Measurements from ENCODE around the gene MEGF6.

Gene MEGF6

DNA sequence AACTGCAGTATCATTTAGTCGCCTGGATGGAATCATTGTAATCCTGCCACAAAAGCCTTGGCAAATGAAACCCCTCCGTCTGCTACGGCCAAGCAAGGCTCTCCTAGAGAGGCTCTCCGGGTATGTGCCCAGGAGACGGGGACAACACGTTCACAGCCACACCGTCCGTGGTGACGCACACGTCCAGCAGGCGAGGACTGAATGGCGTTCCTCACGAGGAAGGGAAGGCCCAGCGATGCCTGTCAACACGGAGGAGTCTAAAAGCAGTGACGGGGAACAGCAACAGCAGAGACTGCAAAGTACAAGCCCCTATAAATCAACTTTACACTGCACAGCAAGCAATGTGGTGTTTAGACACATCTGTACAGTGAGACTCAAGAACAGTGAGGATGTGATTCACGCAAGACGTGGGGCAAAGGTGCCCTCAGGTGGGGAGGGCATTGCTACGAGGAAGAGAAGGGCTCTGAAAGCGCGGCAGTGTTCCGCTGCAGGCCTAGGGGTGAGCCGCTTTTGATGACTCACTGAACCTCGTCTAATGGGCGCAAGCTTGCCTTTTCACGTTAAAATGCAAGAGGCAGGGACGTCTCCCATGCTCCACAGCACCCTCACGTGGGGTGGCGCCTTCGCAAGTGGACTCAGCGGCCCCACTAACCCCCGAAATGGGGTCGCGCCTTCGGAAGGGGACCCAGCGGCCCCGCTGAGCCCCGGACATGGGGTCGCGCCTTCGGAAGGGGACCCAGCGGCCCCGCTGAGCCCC is 31.8 kb upstream of the MEGF6 start:
- DNase-seq = no peak

DNA sequence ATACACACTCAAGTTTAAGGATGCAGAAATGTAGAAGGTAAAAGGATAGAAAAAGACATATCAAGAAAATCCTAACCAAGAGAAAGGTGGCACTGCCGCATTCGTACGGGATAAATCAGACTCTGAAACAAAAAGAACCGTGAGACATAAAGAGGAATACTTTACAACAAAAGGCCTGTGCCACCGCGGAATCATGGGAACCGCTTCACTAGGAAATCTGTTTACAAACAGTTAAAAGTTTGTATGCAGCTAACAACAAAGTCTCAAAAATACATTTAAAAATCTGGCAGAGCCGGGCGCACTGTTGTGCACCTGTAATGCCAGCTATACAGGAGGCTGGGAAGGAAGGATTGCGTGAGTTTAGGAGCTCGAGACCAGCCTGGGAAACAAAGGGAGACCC is 30.5 kb upstream of the MEGF6 start:
- DNase-seq = no peak

DNA sequence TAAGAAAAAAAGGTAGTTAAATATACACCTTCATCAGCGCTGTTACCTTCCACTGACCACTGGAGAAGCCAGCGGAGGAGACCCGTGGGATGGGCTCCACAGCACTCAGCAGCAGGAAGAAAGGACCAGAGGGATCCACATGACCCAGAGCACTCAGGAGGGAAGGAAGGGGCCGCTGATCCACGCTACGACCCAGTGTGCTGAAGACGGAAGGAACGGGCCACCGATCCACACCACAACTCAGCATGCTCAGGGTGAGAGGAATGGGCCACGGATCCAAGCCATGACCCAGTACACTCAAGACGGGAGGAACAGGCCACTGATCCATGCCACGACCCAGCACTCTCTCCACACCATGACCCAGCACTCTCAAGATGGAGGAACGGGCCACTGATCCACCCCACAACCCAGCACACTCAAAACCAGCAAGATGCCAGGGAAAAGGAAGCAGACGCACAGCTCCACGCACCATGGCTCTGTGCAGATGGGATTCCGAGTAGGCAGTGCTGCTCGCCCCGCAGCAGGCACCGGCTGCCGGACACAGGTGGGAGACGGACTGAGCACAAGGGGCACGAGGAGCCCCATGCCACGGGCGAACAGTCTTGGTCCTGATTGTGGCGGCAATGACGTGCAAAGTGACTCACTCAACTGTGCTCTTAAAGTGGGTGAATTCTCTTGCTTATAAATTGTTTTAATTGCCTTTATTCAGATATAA is 29.9 kb upstream of the MEGF6 start:
- no peak for DNase-seq

DNA sequence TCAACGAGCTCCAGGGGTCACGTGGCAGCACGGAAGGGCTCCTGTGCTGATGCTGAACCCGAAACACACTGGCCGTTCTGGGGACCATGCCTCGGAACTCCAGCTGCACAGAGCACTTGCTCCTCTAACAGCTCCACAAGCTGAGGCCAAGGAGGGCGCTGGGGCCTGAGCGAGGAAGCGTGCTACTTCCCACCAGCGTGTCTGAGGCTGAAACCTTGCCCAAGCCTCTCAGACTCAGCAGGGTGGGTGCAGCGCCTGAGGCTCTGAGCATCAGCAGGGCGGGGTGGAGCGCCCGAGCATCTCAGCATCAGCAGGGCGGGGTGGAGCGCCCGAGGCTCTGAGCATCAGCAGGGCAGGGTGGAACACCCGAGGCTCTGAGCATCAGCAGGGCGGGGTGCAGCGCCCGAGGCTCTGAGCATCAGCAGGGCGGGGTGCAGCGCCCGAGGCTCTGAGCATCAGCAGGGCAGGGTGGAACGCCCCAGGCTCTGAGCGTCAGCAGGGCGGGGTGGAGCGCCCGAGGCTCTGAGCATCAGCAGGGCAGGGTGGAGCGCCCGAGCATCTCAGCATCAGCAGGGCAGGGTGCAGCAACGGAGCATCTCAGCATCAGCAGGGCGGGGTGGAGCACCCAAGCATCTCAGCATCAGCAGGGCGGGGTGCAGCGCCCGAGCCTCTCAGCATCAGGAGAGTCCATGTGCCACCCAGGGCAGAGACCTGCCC is 29.0 kb upstream of the MEGF6 start:
- DNase-seq = no peak

DNA sequence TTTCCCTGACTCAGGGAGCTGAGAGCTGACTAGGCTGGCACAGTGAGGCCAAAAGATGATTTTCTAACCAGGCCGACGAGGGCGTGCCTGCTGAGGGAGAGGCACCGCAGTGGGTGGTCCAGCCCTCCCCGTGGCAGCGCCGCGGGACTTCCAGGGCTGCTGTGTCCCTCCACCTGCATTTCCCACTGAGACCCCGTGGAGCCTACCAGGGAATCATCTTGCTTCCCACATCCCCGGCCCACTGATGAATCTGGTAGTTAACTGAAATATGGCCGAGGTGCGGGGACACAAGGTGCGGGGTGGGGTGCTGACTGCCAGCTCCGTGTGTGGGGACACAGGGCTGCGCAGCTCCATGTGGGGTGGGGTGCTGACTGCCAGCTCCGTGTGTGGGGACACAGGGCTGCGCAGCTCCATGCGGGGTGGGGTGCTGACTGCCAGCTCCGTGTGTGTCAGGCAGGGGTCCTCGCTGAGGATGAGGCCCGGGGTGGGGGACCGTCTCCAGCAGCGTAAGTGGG is 28.1 kb upstream of the MEGF6 start:
- no peak for DNase-seq

DNA sequence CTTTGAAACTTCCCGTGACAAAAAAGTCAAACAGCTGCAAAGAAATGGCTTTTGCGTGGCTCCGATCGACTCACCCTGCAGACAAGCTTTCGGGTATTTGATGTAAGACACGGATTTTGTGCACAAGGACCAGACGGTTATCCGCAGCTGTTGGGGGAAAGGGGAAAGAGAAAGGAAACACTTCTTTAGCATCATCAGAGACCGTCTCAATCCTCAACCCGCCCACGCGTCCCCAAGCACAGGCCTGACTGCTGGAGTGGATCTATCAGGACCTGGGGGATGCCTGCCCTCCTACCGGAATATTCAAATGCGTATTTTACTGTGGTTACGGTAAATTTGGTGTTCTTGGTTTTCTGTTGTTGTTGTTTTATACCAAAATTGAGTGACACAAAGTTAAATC is 27.4 kb upstream of the MEGF6 start:
- DNase-seq = no peak

DNA sequence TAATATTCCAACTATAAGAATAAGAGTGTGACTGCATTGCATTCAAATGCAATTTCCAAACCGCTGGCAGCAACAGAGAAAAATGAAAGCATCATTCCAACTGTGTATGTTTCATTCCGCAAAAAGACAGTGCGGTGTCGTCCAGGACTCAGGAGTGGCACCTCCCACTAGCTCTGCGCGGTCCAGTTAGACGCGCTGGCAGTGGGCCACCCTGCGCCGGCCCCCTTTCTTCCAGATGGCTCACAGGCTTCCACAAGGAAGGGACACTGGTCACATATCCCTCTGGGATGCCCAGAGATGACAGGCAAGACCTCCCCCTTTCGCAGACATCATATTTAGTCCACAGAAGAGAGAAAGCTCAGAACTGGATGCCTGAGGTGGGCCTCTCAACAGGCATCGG is 26.7 kb upstream of the MEGF6 start:
- DNase-seq = no peak

DNA sequence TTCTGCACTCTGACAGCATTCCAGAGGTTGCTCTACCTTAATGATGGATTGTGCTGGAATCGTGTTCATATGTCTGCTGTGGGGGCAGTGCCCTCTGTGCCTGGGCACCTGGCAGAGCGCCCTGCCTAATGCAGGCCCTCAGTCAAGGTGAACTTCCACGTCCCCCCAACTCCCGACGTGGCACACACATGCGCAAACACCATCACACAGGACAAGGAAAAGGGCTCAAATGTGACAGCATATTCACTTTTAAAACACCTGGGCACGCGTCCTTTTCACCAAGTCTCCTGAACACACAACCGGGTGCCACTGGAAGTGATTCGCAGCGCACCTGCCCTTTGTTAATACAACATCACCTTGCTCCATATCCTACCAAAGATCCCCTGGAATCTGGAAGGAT is 25.2 kb upstream of the MEGF6 start:
- no peak for DNase-seq

DNA sequence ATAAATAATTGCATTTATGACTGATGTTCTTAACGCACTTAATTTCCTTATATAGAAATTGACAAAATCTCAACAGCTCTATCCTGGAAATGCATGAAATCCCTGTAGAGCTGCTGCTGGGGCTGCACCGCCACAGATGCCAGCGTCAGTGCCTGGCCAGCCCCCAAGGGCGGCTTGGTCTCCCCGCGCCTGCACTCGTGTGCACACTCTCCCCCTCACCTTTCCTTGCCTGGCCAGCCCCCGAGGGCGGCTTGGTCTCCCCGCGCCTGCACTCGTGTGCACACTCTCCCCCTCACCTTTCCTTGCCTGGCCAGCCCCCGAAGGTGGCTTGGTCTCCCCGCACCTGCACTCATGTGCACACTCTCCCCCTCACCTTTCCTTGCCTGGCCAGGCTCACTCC is 24.8 kb upstream of the MEGF6 start:
- no peak for DNase-seq

DNA sequence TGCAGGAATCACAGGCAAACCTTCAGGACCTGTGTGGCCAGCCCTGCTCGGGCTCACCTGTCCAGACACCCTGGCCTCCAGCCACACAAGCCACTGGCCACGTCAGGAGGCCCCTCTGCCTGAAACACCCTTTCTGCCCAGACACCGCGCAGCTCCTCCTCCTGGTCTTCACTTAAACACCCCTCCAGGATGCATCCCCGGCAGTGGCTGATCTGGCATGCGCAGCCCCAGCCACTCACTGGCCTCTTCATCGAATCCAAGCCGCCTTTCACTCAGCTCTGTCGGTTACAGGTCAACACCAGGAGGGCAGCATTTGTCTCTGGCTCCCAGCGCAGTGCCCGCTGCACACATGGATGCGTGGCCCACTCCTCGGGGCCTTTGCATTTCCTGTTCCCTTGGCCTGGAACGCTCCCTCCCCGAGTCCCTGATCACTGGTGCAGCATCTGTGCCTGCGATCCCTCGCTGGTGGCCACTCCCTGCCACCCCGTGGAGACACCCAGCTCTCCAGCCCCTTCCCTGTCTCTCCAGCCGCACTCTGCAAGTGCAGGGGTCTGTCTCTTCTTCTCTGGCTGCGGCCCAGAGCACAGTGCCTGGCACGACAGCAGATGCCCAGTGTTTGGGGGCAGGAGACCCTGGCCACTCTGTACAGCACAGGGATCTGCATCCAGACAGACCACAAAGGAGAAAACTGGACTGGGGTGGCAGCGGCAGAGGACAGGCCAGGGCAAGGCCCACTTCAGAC is 22.9 kb upstream of the MEGF6 start:
- no peak for DNase-seq

DNA sequence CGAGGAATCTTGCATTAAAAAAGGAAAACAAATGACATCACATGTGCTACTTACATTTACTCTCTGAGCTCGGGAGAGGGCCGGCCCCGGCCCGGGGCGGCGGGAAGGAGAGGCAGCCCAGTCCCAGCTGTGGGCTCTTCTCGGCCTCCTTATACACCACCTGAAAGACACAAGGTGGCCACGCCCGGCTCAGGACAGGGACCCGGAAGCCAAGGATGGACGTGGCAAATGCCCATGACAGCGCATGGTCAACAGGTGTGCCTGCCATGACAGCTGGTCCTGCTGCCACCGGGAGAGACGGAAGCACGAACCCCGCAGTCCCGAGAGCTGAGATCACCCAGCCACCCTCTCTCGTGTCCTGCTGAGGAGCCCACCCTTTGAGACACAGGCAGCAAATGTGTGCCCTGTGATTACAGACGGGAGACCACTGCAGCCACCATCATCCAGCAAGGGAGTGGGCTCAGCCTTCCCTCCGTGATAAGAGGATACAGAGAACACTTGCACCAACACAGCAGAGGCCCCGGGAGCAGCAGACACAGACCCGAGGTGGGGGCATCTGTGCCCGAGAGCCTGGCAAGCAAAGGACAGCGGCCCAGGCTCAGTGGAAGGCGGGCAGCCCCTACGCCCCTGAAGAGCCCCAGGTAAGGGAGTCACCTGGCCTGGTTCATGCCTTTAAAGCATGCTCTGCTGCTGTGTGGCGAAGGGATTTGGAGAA is 22.2 kb upstream of the MEGF6 start:
- DNase-seq = no peak

DNA sequence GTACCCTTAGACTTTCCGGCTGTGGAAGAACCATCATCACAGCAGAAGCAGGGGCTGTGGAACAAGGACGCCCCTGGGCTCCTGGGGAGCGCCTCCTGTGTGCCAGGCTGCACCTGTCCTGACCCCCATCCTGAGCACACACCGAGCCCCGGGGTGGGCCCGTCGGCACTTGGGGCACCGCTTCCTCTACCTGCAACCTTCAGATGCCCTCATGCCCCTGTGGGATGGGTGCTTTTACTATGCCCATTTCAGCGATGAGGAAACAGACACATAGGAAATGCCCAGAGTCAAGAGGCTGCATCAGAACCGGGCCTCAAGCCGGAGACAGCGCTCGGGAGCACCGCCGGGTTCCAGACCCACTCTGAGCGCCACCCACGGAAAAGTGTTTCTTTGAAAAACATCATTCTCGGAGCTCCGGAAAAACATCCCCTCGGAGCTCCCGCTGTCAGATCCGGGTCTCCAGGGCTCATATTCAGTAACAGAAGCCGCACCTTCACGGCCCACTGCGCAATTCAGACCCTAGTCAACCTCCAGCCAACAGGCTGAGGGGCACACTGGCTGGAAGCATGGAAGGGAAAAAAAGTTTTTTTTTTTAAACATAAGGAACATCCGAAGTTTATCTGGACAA is 21.5 kb upstream of the MEGF6 start:
- no peak for DNase-seq

DNA sequence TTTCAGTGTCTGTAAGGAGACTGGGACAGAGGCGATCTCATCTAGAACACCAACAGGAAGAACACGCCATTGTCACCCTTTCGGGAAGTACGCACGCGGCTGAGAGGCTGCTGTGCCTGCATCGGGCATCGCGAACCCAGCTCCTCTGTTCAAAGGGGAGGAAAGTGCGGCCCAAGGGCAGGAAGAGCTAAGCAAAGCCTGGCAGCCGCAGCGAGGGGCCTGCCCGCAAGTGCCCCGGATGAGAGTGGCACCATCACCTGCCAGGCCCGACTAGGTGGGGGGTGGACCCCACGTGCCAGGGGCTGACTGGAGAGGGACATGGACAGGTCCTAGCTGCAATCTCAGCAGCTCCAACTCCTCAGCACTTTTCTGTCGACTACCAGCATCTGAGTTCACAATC is 21.0 kb upstream of the MEGF6 start:
- no peak for DNase-seq

DNA sequence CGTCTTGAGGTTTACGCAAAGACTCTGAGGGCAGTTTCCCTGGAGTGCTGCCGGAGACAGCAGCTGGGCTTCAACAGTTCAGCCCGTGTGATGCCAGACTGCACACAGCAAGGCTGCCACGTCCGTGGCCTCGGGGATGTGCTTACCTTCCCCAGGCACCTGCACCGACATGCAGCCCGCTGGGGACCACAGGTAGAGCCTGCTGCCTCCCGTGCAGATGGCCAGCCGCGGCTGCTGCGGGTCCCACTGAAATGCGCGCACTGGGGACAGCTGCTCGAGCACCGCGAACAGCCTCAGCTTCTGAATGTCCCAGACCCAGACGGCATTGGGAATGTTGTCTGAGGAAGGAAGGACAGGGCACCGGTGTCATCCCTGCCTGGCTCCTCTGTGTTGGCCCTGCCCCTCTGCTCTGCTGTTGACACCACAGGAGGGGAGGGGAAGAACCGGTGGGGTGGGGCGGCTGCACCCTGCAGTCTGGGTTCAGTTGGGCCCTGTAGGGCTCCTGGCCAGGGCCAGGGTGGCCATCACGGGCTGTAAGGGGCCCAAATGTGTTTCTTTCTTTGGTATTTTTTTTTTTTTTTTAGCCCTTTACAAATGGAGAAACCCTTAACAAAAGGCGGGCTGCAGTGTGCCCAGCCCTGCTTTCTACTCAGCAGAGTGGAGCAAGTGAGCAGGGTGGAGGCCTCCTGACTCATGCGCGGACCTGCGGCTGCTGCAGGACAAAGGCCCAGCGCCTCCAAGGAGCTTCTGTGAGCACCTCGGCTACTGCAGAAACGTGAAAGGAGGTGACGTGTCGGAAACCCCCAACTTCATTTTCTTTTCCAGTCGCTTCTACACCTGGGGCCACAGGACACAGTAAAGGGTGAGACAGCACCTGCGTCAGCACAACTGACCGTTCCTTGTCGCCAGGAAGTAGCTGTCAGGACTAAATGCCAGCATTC is 20.3 kb upstream of the MEGF6 start:
- DNase-seq = no peak

DNA sequence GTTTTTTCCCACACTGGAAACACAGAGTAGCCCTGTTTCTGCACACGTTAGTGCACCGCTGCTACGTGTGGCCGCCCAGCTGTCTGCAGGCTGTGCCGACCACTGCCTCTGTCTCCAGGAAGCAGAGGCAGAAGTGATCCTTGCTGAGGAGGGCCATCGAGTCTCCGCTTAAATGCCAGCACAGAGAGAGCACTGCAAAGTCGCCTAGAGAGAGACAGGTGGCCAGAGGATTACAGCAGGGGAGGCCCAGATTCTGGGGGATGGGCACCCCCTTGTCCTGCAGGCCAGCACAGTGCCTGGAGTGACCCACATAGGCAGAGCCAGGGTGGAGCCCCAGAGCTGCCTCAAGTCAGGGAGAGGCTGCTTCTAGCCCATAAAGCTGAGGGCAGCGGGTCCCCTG is 19.6 kb upstream of the MEGF6 start:
- DNase-seq = no peak

DNA sequence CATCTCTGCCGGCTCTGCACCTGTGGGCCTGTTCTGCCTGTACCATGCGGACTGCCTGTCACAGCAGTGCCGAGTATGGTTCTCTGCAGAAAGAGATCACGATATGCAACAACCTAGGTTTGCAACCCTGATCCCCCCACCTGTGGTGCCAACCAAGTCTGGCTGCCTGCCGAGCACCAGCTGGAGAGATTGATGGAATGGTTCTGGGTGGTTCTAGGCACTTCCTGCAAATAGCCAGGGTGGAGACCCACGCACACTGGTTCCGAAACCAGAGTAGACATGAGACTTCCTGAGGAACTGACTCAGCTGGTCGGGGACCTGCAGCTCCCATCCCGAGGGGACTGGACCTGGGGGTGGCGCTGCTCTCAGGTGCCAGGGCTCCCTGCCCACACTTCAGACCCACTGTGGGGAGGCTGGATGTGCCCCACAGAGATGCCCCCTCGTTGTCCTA is 18.9 kb upstream of the MEGF6 start:
- DNase-seq = no peak

DNA sequence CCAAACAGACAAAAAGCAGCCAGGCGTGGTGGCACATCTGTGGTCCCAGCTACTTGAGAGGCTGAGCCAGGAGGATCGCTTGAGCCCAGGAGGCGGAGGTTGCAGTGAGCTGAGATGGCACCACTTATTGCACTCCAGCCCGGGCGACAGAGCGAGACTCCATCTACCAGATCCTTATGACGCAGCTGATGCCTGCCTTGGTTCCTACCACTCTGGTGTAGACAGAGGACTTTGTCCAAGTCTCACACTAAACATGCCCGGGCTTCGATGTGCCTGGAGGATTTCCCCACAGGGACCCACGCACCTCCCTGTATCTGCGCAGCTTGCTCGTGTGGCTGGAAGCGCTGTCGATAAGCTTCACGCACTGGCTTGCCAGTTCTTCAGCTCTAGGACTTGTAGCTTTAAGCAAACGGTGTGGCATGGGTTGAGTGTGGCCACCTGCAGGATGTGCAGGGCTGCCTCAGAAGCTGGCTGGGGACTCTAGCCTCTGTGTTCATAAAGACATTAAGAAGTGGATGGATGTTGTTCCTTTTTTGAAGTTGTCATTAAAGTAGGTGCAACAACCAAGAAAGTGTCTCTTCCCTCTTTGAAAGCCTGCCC is 18.4 kb upstream of the MEGF6 start:
- no peak for DNase-seq

DNA sequence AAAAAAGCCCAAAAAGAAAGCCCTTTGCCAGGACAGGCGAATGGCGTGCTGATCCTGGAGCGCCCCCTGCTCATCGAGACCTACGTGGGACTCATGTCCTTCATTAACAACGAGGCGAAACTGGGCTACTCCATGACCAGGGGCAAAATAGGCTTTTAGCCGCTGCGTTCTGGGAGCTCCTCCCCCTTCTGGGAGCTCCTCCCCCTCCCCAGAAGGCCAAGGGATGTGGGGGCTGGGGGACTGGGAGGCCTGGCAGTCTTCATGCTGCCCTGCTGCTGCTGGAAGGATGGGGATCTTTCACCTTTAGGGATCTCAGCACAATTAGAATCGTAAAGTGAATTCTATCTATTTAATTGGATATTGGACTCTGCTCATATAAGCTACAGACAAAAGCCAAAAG is 17.1 kb upstream of the MEGF6 start:
- no peak for DNase-seq

DNA sequence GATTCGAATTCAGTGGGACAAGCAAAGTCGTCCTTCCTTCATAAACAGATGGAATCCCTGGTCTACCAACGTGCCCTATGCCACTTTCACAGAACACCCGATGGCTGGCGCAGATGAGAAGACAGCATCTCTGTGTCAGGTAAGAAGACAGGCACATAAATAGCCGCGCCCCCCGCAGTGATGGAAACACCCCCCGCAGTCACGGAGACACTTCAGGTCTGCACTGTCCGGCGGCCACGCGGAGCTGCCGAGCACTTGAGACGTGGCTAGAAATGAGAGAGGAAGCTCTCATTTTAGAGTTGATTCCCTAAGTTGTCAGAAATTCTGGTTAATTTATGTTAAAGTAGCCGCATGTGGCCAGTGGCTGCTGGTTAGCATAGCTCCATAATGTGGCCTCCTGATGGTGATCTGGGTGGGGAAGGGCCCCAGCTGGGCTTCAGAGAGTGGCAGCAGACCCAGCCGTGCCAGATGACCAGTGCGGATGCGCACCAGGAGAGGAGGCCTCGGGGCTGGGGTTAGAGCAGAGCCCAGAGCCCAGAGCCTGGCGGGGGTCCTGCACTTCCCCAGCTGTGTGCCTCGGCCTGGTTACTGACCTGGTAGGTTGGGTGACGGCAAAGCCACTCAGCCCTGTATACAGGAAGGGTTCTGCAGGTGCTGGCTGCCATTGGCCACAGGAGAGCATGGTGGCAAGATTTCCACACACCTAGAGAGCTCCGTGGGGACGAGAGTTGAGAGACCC is 16.4 kb upstream of the MEGF6 start:
- no peak for DNase-seq

DNA sequence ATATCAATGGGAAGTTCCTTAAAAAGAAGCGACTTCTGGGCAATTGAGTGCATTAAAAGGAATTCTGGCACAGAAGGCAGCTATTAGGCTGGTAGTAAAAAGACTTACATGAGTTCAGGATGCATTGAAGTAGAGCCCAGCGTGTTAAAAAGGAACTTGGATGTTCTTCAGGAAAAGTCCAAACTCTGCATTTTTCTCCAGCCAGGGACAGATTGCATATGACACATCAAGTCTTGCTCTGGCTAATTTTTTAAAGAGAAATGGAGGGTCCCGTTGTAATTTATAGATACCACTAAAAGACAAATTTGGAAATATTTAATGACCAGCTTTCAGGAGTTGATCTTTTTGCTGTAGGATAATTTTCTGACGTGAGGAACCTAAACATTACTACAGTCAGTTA is 14.7 kb upstream of the MEGF6 start:
- DNase-seq = no peak

Data from suppressor macrophage treated with lipopolysaccharide for 4 hours (primary cell).